Smooth muscle cell (in vitro differentiated cells): ENCODE data around the gene CABLES1. TPM values are rescaled to one million over a fixed set of nuclear protein-coding genes. Genes with fewer than 3 reads are reported as not detected.
"Not testable (repeated sequence)": the region's sequence is repeated elsewhere in the genome, so short reads cannot be mapped to it uniquely, and the experiment has no call there.

Experiments used
- DNase-seq: peaks from one replicate; lab custom pipeline; 2025; ENCODE audit not compliant: unreplicated experiment; lab: John Stamatoyannopoulos, UW
- H2AFZ ChIP-seq: fragments of 200-600 bp; sonication (generic); 2 replicates; pipeline ENCODE4 v1.6.0; 2016; ENCODE audit warnings: antibody characterized with exemption, low read depth, mild to moderate bottlenecking
- H3F3A ChIP-seq: fragments of 200-600 bp; sonication (generic); 2 replicates; pipeline ENCODE4 v1.6.0; 2017; ENCODE audit warnings: antibody characterized with exemption, low read depth
- H3K27ac ChIP-seq: fragments of 200-600 bp; sonication (generic); 2 replicates; pipeline ENCODE4 v1.5.1; 2016; ENCODE audit warnings: low read depth, mild to moderate bottlenecking
- H3K27me3 ChIP-seq: fragments of 200-600 bp; sonication (generic); 2 replicates; pipeline ENCODE4 v1.6.1; 2016; ENCODE audit warnings: low read depth, mild to moderate bottlenecking
- H3K36me3 ChIP-seq: fragments of 200-600 bp; sonication (generic); 2 replicates; pipeline ENCODE4 v1.5.1; 2016; ENCODE audit warnings: low read depth
- H3K4me1 ChIP-seq: fragments of 200-600 bp; sonication (generic); 2 replicates; pipeline ENCODE4 v1.5.1; 2016; ENCODE audit warnings: low read depth
- H3K4me2 ChIP-seq: fragments of 200-600 bp; sonication (generic); 2 replicates; pipeline ENCODE4 v1.6.0; 2016; ENCODE audit warnings: mild to moderate bottlenecking
- H3K4me3 ChIP-seq: fragments of 200-600 bp; sonication (generic); 2 replicates; pipeline ENCODE4 v1.5.1; 2016; ENCODE audit warnings: mild to moderate bottlenecking
- H3K79me2 ChIP-seq: fragments of 200-600 bp; sonication (generic); 2 replicates; pipeline ENCODE4 v1.6.0; 2016; ENCODE audit warnings: low read depth, mild to moderate bottlenecking
- H3K9ac ChIP-seq: fragments of 200-600 bp; sonication (generic); 2 replicates; pipeline ENCODE4 v1.6.0; 2016; ENCODE audit warnings: low read depth
- H3K9me3 ChIP-seq: fragments of 200-600 bp; sonication (generic); replicated peaks from 2 replicates; pipeline ENCODE4 v1.5.1; 2016; ENCODE audit warnings: low read depth
- H4K20me1 ChIP-seq: fragments of 200-600 bp; sonication (generic); 2 replicates; pipeline ENCODE4 v1.6.0; 2016; ENCODE audit warnings: low read depth
- WGBS: methylation state at CpG from one replicate; pipeline ENCODE4 v1.1.7; 2016; ENCODE audit warnings: low lambda C conversion rate; 5-methylcytosine and 5-hydroxymethylcytosine counted together
- polyA plus RNA-seq: library from polyadenylated mRNA; unstranded; fragments of >200 nt; fragmentation: Nextera tagmentation; extraction: Ambion mirVana; gene quantifications from 2 replicates; pipeline ENCODE4 v1.2.1, GENCODE V29; 2016
- total RNA-seq: library from RNA; depleted of rRNA; stranded (reverse); fragments of >200 nt; gene quantifications from 2 replicates; pipeline ENCODE4 v1.2.3, GENCODE V29; 2014
- TF ChIP-seq, protein P1 (sequence below): fragments of 200-600 bp; sonication (generic); IDR thresholded peaks from 2 replicates; pipeline ENCODE4 v1.5.1; 2017; ENCODE audit warnings: borderline replicate concordance, mild to moderate bottlenecking, antibody characterized with exemption; ENCODE audit not compliant: insufficient read depth, poor library complexity, severe bottlenecking

Gene CABLES1
- total and polyA plus RNA-seq, 2 experiments from 2014 or later = 1.2 to 2.4 TPM

DNA sequence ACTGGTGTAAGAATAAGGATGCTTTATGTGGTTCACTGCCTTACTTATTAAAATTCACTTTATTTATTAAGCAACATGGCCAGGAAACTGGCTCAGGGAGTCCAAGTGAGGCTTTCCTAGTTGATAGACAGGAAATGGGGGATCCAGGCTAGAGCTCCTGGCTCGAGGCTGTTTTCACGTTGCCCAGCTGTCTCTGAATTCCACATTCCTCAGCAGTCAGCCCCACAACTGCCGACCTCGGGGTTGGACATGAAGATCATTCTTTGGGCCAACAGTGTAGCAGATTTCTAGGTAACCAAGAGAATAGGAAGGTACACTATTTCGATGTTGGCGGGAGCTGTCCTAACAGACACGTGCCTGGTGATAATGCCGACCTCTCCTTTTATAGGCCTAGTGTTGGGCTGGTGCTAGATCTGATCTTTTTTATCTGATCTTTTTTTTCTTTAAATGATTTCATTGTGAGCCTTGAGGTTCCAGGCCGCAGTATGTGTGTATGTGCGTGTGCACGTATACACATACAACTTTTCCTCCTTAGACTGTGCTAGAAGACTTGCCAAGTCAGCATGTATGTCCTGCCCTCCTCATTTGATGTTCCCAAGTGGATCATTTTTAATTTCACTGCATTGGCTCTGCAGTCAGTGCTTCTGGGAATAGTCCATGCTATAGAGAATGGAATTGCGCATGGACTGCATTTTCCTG is 103.5 kb downstream of the CABLES1 start:
- Histone ChIP-seq H3K79me2 (no peaks in the 10 kb centered on the region), H3K9ac (no peak overlapping the region), H4K20me1 (no peaks in the 10 kb centered on the region), H3K9me3 (no peaks in the 10 kb centered on the region), H3K4me3 (no peak overlapping the region), H3K27me3 (no peaks in the 10 kb centered on the region), H3F3A (peaks cover 4% of the 10 kb centered on the region), H3K27ac (no peak overlapping the region), H2AFZ (no peak overlapping the region), H3K36me3 (no peaks in the 10 kb centered on the region), H3K4me1 (peaks cover 6% of the 10 kb centered on the region), H3K4me2 (peak overlapping the region; percentile 12)
- TF ChIP-seq, protein P1, sequence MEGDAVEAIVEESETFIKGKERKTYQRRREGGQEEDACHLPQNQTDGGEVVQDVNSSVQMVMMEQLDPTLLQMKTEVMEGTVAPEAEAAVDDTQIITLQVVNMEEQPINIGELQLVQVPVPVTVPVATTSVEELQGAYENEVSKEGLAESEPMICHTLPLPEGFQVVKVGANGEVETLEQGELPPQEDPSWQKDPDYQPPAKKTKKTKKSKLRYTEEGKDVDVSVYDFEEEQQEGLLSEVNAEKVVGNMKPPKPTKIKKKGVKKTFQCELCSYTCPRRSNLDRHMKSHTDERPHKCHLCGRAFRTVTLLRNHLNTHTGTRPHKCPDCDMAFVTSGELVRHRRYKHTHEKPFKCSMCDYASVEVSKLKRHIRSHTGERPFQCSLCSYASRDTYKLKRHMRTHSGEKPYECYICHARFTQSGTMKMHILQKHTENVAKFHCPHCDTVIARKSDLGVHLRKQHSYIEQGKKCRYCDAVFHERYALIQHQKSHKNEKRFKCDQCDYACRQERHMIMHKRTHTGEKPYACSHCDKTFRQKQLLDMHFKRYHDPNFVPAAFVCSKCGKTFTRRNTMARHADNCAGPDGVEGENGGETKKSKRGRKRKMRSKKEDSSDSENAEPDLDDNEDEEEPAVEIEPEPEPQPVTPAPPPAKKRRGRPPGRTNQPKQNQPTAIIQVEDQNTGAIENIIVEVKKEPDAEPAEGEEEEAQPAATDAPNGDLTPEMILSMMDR = no peak
- no peak for DNase-seq
- 68% methylated on average over 12 of the region's 12 CpGs for WGBS

DNA sequence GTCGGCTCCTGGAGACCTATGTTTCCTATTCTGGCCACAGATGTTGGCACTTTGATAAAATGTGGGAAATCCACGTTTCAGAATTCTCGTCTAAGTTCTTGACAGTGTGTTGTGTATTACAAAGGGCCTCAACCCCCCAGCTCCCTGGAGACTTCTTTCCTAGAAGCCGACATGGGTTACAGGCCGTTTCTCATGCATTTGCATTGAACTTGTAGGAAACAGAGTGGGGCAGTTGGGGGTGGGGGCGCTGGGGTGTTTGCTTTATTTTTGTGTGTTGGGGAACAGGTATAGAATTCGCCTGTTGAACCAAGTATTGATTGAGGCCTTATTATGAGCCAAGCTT is 104.0 kb downstream of the CABLES1 start:
- peaks cover 4% of the 10 kb centered on the region for H3F3A ChIP-seq
- no peak for DNase-seq
- H3K79me2 ChIP-seq = no peaks in the 10 kb centered on the region
- no peak overlapping the region for H3K4me3 ChIP-seq
- 87% methylated on average over 7 of the region's 7 CpGs for WGBS
- no peak overlapping the region for H2AFZ ChIP-seq
- H3K9ac ChIP-seq = no peak overlapping the region
- no peaks in the 10 kb centered on the region for H3K27me3 ChIP-seq
- H3K4me2 ChIP-seq = no peak overlapping the region
- H3K9me3 ChIP-seq = no peaks in the 10 kb centered on the region
- no peak overlapping the region for H3K27ac ChIP-seq
- TF ChIP-seq, protein P1 = no peak
- H4K20me1 ChIP-seq = no peaks in the 10 kb centered on the region
- H3K4me1 ChIP-seq = peaks cover 6% of the 10 kb centered on the region
- H3K36me3 ChIP-seq = no peaks in the 10 kb centered on the region

DNA sequence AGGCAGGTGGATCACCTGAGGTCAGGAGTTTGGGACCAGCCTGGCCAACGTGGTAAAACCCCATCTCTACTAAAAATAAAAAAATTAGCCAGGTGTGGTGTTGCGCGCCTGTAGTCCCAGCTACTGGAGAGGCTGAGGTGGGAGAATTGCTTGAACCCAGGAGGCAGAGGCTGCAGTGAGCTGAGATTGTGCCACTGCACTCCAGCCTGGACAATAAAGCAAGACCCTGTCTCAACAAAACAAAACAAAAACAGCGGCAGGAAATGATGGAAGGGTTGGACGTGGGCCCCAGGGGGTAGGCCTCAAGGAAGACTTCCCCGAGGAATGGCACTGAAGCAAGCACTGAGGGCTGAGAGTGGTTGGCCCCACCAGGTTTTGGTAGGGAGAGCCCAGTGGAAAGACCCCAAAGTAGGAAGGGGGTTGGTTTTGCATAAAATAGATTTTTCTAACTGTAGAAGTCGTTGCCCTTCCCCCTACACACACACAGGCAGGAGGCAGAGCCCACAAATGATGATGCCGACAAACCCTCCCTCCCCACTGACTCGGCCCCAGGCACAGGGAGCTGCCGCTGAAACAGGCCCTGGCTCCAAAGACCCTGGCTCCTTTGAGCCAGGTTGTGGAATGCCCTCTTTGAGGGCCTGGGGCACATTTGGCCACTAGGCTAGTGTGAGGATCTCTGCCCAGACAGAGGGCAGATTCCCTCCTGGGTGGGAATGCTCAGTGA is 104.8 kb downstream of the CABLES1 start:
- Histone ChIP-seq H3F3A (peaks cover 4% of the 10 kb centered on the region), H3K27ac (no peak overlapping the region), H4K20me1 (no peaks in the 10 kb centered on the region), H3K9me3 (no peaks in the 10 kb centered on the region), H3K79me2 (no peaks in the 10 kb centered on the region), H3K36me3 (no peaks in the 10 kb centered on the region), H3K4me3 (no peak overlapping the region), H2AFZ (no peak overlapping the region), H3K9ac (no peak overlapping the region), H3K4me1 (peaks cover 6% of the 10 kb centered on the region), H3K27me3 (no peaks in the 10 kb centered on the region), H3K4me2 (no peak overlapping the region)
- TF ChIP-seq, protein P1 = no peak
- DNase-seq = no peak
- WGBS = 79% methylated on average over 10 of the region's 10 CpGs

DNA sequence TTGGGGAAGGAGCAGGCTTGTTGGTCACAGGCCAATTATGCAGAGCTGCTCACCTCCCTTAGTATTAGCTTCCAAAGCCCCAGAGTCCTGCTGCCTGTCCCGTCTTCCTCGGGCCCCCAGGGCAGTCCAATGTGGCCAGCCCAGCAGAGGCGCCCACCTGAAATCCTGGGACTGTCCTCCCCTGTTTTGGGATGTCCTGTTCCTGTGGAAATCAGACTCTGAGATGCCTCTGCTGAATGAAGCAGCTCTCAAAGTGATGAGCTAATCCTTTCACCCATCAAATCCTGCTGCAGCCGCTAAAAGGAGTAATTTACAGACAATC is 105.3 kb downstream of the CABLES1 start:
- no peaks in the 10 kb centered on the region for H4K20me1 ChIP-seq
- H3K27ac ChIP-seq = no peak overlapping the region
- H2AFZ ChIP-seq = no peak overlapping the region
- H3K4me3 ChIP-seq = no peak overlapping the region
- peaks cover 4% of the 10 kb centered on the region for H3F3A ChIP-seq
- no peak overlapping the region for H3K9ac ChIP-seq
- no peaks in the 10 kb centered on the region for H3K79me2 ChIP-seq
- TF ChIP-seq, protein P1 = no peak
- H3K9me3 ChIP-seq = no peaks in the 10 kb centered on the region
- WGBS = 70% methylated on average over 4 of the region's 4 CpGs
- H3K36me3 ChIP-seq = no peaks in the 10 kb centered on the region
- H3K4me2 ChIP-seq = no peak overlapping the region
- DNase-seq = no peak
- H3K4me1 ChIP-seq = peaks cover 6% of the 10 kb centered on the region
- no peaks in the 10 kb centered on the region for H3K27me3 ChIP-seq

DNA sequence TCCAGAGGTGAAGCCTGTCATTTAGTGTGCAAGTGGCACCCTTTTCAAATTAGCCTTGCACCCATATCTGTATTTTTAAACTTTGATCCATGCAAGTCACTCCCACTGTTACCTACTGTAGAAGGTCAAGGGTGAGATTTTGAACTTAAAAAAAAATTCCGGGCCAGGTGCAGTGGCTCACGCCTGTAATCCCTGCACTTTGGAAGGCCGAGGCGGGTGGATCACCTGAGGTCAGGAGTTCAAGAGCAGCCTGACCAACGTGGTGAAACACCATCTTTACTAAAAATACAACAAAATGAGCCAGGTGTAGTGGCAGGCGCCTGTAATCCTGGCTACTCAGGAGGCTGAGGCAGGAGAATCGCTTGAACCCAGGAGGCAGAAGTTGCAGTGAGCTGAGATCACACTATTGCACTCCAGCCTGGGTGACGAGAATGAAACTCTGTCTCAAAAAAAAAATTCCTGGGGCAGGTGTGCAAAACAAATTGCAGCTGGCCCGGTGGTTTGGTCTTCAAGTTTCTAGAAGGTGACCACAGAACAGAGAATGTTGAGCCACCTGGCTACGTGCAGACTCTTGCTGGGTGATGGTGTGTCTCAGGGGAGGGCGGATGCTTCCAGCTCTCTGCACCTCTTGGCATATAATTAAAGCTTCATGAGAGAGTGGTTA is 106.7 kb downstream of the CABLES1 start:
- H3K4me1 ChIP-seq, H3K4me3 ChIP-seq: not testable (repeated sequence)

More for the DNA sequence above, 106.7 kb downstream of the CABLES1 start:
- not testable (repeated sequence) for H3K36me3 ChIP-seq, H3K79me2 ChIP-seq, H4K20me1 ChIP-seq, H3K4me2 ChIP-seq, H3K9me3 ChIP-seq, H3F3A ChIP-seq, H3K9ac ChIP-seq, H3K27ac ChIP-seq, H3K27me3 ChIP-seq, H2AFZ ChIP-seq, DNase-seq
- 88% methylated on average over 11 of the region's 11 CpGs for WGBS
